ENCODE results near the gene TRIM4.

GRCh38 chr7:99876933-99877332 lies 42.4 kb downstream of the TRIM4 start, which contains the start of gene OR2AE1:
- TF ChIP-seq CTCF (IDR thresholded peaks at IDR 0.05) (no peak), POLR2A (IDR thresholded peaks at IDR 0.05) (no peak)

Data from prostate gland (tissue), 2 donors.